Brain pericyte (primary cell): Measurements from ENCODE around the gene DOP1A.

Experiments used
- DNase-seq: peaks from one replicate; pipeline ENCODE4 v3.0.0-alpha.2; 2012; ENCODE audit warnings: low read depth, low spot score

Gene DOP1A, protein sequence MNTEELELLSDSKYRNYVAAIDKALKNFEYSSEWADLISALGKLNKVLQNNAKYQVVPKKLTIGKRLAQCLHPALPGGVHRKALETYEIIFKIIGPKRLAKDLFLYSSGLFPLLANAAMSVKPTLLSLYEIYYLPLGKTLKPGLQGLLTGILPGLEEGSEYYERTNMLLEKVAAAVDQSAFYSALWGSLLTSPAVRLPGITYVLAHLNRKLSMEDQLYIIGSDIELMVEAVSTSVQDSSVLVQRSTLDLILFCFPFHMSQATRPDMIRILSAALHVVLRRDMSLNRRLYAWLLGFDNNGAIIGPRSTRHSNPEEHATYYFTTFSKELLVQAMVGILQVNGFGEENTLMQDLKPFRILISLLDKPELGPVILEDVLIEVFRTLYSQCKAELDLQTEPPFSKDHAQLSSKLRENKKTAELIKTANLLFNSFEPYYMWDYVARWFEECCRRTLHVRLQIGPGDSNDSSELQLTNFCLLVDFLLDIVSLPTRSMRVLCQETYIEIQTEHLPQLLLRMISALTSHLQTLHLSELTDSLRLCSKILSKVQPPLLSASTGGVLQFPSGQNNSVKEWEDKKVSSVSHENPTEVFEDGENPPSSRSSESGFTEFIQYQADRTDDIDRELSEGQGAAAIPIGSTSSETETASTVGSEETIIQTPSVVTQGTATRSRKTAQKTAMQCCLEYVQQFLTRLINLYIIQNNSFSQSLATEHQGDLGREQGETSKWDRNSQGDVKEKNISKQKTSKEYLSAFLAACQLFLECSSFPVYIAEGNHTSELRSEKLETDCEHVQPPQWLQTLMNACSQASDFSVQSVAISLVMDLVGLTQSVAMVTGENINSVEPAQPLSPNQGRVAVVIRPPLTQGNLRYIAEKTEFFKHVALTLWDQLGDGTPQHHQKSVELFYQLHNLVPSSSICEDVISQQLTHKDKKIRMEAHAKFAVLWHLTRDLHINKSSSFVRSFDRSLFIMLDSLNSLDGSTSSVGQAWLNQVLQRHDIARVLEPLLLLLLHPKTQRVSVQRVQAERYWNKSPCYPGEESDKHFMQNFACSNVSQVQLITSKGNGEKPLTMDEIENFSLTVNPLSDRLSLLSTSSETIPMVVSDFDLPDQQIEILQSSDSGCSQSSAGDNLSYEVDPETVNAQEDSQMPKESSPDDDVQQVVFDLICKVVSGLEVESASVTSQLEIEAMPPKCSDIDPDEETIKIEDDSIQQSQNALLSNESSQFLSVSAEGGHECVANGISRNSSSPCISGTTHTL (N-terminal part only)

DNA sequence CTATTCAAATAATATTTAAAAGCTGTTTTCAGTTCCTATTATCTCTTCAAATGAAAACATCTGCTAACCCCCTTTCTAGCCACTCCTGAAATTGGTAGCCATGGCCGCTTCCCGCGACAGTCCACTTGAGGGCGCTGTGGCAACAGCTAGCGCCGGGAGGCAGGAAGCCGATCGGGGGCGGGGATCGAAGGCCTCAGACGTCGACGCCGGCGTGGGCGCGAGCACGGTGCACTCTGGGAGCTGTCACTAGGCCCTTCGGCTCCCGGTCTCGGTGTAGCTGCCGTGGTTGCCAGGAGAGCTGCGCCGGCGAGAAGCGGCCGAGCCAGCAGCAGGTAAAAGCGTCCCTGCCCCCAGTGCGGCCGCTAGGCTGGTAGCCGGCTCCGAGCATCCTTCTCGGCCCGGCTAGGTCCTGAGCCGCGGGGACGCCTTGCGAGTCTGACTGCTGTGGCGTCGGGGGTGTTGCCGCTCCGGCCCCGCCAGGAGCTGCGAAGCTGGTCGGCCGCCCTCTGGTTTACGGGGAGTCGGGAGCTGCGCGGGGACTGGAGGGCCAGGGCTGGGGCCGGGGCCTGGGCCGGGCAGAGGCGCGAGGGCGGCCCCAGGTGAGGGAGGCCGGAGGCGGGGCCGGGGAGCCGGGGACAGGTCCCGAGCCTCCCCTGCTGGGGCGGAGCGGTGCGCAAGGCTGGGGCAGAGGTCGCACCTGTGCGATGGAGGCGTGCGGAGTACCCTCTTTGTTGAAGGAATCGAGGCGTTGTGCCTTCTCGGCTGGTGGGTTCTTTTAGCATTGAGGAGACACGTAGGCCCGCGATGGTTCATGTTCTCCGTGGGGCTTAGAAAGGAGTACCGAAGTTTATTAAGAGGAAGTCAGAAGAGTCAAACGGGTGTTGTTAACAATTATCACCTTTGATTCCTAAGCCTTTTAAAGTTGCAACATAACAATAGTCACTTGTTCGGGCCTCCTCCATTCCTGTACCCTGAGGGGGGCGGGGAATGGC lies at the start of gene DOP1A:
TSS of gene DOP1A (plus strand) at position 224 of the 992 bp plus-strand sequence. CDS start 29,307 bp downstream, outside the sequence.
- peak; percentile 75 for DNase-seq

DNA sequence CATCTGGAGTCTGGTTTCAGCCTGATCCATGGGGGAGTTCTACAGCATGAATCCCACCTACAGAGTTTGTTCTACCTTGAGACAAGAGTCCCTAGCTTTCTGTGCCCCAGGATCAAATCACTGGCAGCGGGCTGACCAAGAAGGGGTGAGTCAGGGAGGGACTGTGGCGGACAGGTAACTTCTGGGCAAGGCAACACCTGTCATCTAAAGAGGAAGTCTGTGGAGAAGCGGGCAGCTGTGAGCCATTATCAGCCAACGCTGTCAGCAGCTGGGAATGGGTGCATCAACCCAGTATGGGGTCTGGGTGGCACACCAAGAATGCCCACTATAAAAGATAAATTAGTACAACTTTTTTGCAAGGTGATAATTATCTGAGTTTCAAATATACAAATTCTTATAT lies 47.7 kb upstream of the DOP1A start:
- DNase-seq, result no peak

DNA sequence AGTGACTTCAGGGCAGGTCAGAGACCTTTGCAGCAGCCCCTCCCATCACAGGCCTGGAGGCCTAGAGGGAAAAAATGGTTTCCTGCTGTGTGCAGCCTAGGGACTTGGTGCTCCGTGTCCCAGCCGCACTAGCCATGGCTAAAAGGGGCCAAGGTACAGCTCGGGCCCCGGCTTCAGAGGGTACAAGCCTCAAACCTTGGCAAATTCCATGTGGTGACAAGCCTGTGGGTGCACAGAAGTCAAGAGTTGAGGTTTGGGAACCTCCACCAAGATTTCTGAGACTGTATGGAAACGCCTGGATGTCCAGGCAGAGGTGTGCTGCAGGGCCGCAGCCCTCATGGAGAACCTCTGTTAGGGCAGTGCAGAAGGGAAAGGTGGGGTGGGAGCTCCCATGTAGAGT lies 35.8 kb upstream of the DOP1A start:
- DNase-seq, result no peak

DNA sequence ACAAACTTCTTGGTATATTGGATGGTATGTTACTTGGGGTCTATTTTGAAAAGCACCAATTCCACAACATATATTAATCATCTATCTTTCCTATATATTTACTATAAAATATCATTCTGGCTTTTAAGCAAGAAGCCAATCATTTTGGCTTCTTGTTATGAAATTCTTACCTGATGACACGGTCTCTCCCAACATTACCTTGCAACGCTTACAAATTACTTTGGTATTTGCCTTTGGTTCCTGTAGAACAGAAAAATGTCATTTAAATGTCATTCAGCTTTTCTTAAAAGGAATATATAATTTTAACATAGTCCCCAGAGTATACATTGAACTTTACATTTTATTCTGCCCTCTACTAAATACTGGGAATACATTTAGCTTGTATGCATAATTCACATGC lies 29.2 kb upstream of the DOP1A start:
- no peak for DNase-seq

DNA sequence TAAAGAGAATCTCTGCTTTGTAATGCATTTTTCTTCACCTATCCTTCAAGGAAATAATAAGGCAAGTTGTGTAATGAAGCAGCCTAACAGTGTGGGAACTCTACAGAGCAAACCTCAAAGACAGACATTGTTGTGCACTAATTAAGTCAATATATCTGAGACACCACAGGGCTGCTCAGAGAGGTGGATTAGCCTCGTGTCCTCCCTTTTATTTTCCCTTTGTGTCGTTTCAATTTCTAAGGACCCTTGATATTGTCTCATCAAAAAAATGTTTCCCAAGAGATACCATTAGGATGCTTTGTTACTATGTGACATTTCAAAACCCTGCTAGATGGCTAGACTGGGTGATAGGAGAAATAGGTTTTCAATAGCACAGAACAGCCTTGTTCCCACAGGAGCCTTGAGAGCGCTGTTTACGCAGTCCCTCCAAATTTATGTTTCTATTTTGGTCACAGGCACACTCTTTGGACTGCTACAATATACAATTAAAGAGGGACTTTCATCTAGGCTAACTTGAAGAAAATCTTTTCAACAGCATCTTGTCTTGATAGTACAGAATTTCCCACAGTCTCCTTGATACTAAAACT lies 24.9 kb upstream of the DOP1A start:
- DNase-seq, result no peak

DNA sequence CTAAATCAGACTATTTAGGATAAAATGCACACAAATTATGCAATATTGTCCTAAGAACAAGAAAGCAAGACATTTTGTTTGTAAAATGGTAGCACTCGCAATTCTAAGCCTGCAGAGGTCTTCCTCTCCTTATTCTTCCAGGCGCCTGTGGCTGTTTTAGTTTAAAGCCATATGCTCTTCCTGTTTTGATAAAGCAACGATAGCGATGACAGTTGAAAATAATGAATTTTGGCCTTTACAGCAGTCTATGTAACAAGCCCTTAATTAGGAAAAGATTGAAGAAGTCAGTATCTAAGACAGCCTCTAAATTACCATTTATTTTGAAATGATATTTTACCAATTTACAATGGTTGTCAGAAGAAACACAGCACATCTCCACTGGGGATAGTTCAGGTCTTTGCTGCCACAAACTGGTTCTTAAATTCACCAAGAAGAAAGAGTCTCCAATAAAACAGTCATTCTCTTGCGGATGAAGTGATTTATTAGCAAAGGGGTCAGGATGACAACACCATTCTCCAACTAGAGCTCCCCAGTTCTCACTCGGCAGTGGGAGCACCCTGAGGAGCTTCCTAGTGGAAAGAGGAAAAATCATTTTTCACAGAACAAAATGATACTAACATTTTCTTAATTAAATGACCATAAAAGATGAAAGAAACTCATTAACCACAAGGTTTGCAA lies 23.2 kb upstream of the DOP1A start:
- no peak for DNase-seq

DNA sequence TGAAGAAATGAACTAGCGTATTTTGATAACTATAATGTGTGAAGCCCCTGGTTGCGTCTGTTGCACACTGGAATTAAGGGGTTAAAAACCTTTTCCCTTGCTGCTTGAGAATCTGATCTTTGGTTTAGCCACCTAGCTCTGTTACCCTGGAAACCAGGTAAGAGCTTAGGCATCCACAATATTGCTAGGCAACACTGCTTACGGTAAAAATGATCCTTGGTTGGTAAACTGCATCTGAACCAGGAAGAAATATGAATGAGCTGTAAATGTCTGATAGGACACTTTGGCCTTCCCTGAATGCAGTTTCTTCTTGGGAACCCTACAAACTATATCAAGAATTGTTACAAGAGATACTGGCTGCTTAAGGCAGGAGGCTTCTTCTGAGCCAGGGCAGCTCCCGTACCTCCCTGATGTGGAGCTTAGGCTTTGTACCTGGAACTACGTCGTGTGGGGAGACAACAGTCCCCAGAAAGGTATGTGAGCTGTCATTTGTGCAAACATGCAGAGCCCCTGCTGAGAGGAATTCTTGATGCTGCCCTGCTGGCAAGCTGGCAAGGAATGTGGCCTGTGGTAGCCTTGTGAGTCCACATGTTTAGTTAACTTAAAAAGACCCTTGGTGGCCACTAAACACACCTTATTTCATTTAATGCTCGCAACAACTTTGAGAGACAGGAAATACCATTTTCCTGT lies 20.3 kb upstream of the DOP1A start:
- no peak for DNase-seq

DNA sequence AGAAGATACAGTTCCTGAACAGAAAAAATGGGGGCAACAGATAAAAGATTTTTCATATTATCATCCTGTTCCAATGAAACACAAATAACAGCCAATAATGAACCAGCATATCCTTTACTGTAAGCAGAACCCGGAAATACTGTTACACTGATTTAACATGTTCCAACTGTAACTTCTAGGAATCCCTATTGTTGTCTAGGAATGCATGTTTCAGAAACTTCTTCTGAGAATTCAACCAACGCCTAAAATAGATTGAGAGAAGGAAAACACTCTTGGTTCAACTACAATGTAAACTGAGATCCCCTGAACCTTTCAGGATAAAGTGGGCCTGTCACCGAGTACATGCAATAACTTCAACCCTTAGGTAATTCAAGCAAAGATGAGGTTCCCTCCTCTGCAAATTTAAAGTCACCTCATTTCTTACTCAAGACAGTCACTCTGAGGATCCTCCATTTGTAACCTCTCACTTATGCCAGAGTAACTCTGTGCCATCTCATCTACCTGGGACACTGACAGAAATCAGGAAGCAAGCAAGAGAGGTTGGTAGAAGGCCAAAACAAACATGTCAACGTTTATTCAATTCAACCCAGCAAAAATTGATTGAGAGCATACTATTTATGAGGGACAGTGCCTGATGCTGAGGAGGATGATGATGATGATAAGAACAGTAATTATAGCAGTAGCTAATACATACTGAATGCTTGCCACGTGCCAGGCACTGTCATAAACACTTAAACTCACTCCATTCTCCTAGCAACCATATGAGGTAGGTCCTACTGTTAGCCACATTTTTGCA lies 15.9 kb upstream of the DOP1A start:
- DNase-seq, result no peak

DNA sequence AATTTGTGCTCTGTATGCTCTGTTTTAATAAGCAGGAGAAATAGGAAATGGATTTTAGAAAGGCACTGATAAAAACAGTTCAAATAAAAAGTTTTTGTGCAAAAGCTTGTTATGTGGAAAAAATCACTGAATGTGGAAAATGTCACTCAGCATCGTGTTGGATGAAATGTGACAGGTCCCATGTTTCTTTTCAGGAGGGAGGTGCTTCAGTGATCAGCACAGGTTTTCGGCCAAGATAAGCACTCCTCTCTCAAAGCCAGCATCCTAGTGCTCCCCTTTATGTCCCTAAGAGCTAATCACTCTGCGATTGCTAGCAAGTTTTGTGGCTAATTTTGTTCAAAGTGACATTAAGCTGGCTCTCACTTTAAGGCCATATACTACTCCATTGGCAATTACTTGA lies 13.8 kb upstream of the DOP1A start:
- no peak for DNase-seq

DNA sequence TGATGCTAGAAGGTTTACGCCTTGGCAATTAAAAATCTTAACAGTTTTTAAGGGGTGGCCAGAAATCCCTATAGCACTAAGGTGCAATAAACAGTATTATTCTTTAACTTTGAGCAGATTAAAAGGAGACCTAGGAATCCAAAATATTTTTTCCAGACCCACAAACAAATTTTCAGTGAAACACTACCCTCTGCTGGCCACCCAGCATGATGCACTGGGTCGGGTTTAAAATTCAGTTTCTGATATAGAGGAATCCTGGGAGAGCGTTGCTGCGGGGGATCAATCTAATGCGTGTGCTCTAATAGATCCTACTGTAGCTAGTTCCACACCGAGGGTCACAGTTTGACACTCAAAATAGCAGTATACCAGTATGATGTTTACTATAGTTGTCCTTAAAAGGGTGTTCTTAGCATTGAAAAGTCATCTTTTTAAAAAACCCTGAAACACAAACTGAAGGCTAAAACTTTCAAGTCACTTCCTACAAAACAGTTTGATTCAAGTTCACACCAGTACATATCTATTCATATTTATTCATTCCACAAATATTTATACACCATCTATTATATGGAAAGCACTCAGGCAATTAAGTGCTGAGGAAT lies 12.0 kb upstream of the DOP1A start:
- no peak for DNase-seq

DNA sequence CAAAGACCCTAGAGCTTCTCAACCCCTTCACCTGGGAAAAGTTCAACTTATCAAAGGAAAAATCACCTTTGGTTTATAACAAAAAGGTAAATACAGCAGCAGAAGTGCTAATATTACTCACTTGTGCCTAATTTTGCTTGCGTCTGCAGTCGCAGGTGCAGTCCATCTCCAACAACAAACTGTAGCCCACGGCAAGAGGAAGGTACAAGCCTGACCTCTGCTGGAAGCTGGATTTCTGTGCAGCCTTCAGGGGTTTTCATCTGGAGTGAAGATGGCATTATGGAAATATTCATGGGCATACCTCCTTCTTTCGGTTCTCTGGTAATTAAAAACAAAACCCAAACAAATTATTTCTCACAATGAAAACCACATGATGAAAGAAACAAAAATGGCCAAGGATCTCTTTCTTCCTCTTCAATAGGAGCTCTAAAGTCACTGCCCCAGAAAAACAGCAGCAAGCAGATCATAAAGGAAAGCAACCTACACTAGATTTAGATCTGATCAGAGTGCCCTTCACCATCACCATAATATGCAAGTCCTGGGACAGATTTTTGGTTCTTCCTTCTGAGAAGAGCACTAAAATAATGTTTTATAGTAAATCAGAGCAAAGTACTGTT lies 9.7 kb upstream of the DOP1A start:
- no peak for DNase-seq

DNA sequence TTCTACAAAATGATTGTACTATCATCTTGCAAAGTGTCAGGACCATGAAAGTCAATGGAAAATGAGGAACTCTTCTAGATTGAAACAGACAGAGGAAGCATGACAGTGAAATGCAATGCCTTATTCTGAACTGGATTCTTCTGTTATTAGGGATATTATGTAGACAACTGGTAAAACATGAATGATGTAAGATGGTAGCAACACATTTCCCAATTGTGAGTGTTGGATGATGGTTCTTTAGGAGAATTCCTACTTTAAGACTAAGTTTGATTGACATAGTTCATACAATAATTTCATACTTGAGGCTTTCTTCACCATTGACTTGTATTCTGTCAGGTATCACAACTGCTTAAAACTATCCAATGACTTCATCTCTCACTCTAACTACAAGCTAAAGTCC lies 6.3 kb upstream of the DOP1A start:
- DNase-seq, result no peak

DNA sequence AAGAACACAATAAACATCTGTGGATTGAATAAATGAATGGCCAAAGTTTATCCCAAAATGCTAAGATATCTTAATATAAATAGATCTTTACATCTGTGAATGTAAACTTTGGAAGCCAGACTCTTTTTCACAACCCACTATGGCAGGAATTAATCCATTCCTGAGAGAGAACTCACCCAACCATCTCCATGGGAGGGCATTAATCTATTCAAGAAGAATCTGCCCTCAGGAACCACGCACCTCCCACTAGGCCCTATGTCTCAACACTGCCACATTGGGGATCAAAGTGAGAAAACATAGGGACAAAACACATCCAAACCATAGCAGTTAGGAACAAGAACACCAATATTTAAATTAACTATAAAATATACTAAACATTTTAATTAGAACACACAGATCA lies 5.2 kb upstream of the DOP1A start:
- no peak for DNase-seq

DNA sequence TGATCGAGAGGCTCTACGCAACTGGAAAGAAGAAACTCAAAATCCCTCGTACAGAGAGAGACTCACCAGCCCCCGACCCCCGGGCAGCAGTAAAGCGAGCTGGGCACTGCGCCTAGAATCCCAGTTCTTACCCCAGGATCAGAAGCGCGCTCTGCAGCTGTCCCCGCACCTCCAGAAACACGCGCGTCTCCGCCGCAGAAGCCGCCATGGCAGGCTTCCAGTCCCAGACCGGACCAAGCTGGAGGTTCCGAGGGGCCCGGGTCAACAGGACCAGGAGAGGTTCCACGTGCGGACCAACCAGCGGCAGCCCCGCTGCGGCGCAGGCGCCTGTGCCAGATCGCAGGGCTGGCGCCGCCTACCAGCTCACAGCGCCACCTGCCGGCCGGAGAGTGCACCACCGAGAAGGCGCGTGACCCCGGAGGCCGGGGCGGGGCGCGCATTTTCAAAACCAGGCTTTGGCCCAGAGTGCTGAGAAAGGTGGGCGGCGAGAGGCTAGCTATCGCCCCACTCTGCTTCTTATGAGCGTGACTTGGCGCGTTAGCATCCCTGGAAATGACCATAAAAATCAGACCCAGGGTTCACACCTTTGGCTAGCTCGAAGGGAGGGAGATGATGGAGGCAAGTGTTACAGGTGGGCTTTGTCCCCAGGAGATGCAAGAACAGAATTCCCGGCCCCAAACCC lies 1.8 kb upstream of the DOP1A start, which contains the start of gene UBE3D:
TSS of gene UBE3D (minus strand) at position 331 of the 682 bp plus-strand sequence. CDS start at position 208, 123 bp downstream.
- DNase-seq, result peak; percentile 47

DNA sequence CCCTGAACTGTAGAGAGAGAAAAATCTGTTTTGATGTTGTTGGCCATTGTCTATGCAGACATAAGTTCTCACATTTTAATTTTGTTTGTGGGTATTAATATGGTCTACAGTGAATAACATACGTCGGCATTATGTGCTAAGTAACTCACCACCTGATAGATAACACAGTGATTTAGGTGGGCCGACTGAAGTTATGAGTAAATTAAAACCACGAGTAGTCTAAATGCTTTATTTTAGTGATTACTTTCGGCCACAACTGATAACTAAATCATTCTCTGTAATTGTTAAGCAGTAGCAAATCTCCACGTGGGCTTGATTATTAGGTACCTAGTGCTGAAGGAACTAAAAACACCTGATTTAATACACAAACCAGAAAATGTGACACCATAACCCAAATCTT lies 1.1 kb downstream of the DOP1A start:
- DNase-seq, result no peak

DNA sequence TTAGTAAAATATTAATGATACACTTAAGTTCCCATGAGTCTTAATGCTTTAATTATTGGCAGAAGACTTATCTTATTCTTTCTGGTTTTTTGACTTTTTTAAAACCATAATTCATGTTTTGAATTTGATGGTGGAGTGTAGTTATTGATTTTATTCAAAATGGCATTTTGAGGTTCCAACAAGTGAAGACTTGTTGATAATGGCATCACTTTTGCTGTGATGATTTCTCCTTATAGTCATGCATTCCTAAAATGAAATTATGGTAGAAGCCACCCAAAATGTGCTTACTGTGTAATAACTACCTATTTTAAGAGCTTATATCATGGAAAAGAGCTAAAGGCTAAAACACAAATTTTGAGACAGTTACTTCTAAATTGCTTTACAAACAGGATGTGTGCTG lies 2.2 kb downstream of the DOP1A start:
- no peak for DNase-seq

DNA sequence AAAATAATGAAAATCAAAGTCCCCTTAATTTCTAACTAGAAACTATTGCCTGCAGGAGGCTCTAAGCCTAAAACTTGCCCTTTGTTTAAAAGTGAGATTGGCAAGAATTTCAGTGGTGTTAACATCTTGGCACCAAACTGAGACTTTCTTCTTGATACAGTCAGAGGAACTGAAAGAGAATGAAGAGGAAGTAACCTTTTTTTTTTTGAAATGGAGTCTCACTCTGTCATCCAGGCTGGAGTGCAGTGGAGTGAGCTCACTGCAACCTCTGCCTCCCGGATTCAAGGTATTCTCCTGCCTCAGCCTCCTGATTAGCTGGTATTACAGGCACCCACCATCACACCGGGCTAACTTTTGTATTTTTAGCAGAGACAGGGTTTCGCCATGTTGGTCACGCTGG lies 3.6 kb downstream of the DOP1A start:
- no peak for DNase-seq
